Liver (tissue), 9 donors: ENCODE measurements around the gene BRD3OS. TPM values are rescaled to one million over a fixed set of nuclear protein-coding genes. Genes with fewer than 3 reads are reported as not detected.

Experiments
- DNase-seq: peaks from one replicate; pipeline ENCODE4 v3.0.0-alpha.2; 2017; ENCODE audit warnings: low spot score
- H3K27ac ChIP-seq, 2 donors: one replicate each; pipeline ENCODE4 v1.7.0; 2013; ENCODE audit warnings: inconsistent platforms in 2 of 2, low read length in 2 of 2, control low read depth in 1 of 2, low read depth in 1 of 2, mild to moderate bottlenecking in 1 of 2
- H3K27me3 ChIP-seq, 4 donors: one replicate each; pipeline versions ENCODE4 v1.6.1 to v1.7.0; 2013; ENCODE audit warnings: low read length in 3 of 4, inconsistent platforms in 1 of 4, mild to moderate bottlenecking in 1 of 4, moderate library complexity in 1 of 4; ENCODE audit not compliant: control insufficient read depth in 4 of 4, insufficient read depth in 4 of 4
- H3K36me3 ChIP-seq, 4 donors: one replicate each; pipeline versions ENCODE4 v1.6.1 to v1.7.0; 2013; ENCODE audit warnings: low read length in 3 of 4, mild to moderate bottlenecking in 3 of 4, low read depth in 1 of 4, moderate library complexity in 1 of 4; ENCODE audit not compliant: control insufficient read depth in 4 of 4, insufficient read depth in 3 of 4
- H3K4me1 ChIP-seq, 4 donors: one replicate each; pipeline versions ENCODE4 v1.6.1 to v1.7.0; 2013; ENCODE audit warnings: low read length in 3 of 4, mild to moderate bottlenecking in 3 of 4, moderate library complexity in 1 of 4; ENCODE audit not compliant: control insufficient read depth in 4 of 4, insufficient read depth in 4 of 4
- H3K4me3 ChIP-seq, 3 donors: one replicate each; pipeline versions ENCODE4 v1.6.1 to v1.7.0; 2013; ENCODE audit warnings: low read length in 3 of 3, control low read depth in 1 of 3, low read depth in 1 of 3, mild to moderate bottlenecking in 1 of 3
- H3K9ac ChIP-seq, 2 donors: one replicate each; pipeline ENCODE4 v1.7.0; 2013; ENCODE audit warnings: low read length in 2 of 2, mild to moderate bottlenecking in 2 of 2, moderate library complexity in 2 of 2, control low read depth in 1 of 2, low read depth in 1 of 2
- H3K9me3 ChIP-seq, 4 donors: one replicate each; pipeline versions ENCODE4 v1.6.1 to v1.7.0; 2013; ENCODE audit warnings: low read length in 3 of 4; ENCODE audit not compliant: control insufficient read depth in 4 of 4
- CTCF ChIP-seq: fragments of 150-350 bp; IDR thresholded peaks from 2 replicates; pipeline ENCODE4 v1.5.1; 2017; ENCODE audit warnings: improper control_type of control experiment, low read depth, low read length; ENCODE audit not compliant: missing input control
- EGR1 ChIP-seq, 2 donors: IDR thresholded peaks; 2 replicates each; pipeline ENCODE4 v1.6.1; 2016 to 2018; ENCODE audit warnings: antibody characterized with exemption in 2 of 2, low read depth in 2 of 2
- FOXA1 ChIP-seq: IDR thresholded peaks from 2 replicates; pipeline ENCODE4 v1.6.1; 2016; ENCODE audit warnings: antibody characterized with exemption
- GABPA ChIP-seq, 2 donors: IDR thresholded peaks in 1 of 2; conservative IDR thresholded peaks in 1 of 2; 2 replicates each; pipeline ENCODE4 v1.6.1; 2016; ENCODE audit warnings: antibody characterized with exemption in 2 of 2, mild to moderate bottlenecking in 1 of 2, moderate library complexity in 1 of 2
- HNF4A ChIP-seq, 2 donors: conservative IDR thresholded peaks; 2 replicates each; pipeline ENCODE4 v1.6.1; 2016; ENCODE audit warnings: antibody characterized with exemption in 2 of 2, mild to moderate bottlenecking in 2 of 2
- HNF4G ChIP-seq: IDR thresholded peaks from 2 replicates; pipeline ENCODE4 v1.6.1; 2016; ENCODE audit warnings: antibody characterized with exemption
- JUND ChIP-seq, 2 donors: IDR thresholded peaks; 2 replicates each; pipeline ENCODE4 v1.6.1; 2016; ENCODE audit warnings: antibody characterized with exemption in 2 of 2
- NR2F2 ChIP-seq: IDR thresholded peaks from 2 replicates; pipeline ENCODE4 v1.6.1; 2016; ENCODE audit warnings: antibody characterized with exemption
- RAD21 ChIP-seq, 2 donors: IDR thresholded peaks; 2 replicates each; pipeline ENCODE4 v1.6.1; 2016; ENCODE audit warnings: antibody characterized with exemption in 2 of 2, mild to moderate bottlenecking in 2 of 2
- RXRA ChIP-seq, 2 donors: IDR thresholded peaks; 2 replicates each; pipeline ENCODE4 v1.6.1; 2017 to 2018; ENCODE audit warnings: antibody characterized with exemption in 2 of 2, mild to moderate bottlenecking in 1 of 2
- SP1 ChIP-seq: IDR thresholded peaks from 2 replicates; pipeline ENCODE4 v1.6.1; 2018; ENCODE audit warnings: antibody characterized with exemption, mild to moderate bottlenecking
- TAF1 ChIP-seq: conservative IDR thresholded peaks from 2 replicates; pipeline ENCODE4 v1.6.1; 2016; ENCODE audit warnings: antibody characterized with exemption, mild to moderate bottlenecking
- WGBS: extraction: QIAGEN DNeasy Blood & Tissue Kit; methylation state at CpG from one replicate; pipeline ENCODE4 v1.1.7; 2013; 5-methylcytosine and 5-hydroxymethylcytosine counted together
- polyA plus RNA-seq, 2 donors: library from polyadenylated mRNA; stranded (reverse) in 1 of 2; unstranded in 1 of 2; fragments of 200-250 nt in 1 of 2; fragments of >200 nt in 1 of 2; fragmentation: Nextera tagmentation in 1 of 2; extraction: Ambion mirVana in 1 of 2; gene quantifications; one replicate each; pipeline versions ENCODE4 v1.2.1 to v1.2.3, GENCODE V29; 2013 to 2015
- total RNA-seq, 2 donors: library from RNA; depleted of rRNA; stranded (reverse); fragments of >200 nt; gene quantifications; one replicate each; pipeline ENCODE4 v1.2.3, GENCODE V29; 2014
- TF ChIP-seq, protein P1 (sequence below): IDR thresholded peaks from 2 replicates; pipeline ENCODE4 v1.6.1; 2016; ENCODE audit warnings: antibody characterized with exemption, mild to moderate bottlenecking
- TF ChIP-seq, protein P2 (sequence below): IDR thresholded peaks from 2 replicates; pipeline ENCODE4 v1.6.1; 2016; ENCODE audit warnings: antibody characterized with exemption
- TF ChIP-seq, protein P3 (sequence below): IDR thresholded peaks from 2 replicates; pipeline ENCODE4 v1.6.1; 2016; ENCODE audit warnings: antibody characterized with exemption
- TF ChIP-seq, protein P4 (sequence below): IDR thresholded peaks from 2 replicates; pipeline ENCODE4 v1.6.1; 2016; ENCODE audit warnings: antibody characterized with exemption
- donor health status: healthy.
- donor health status: healthy.
- donor health status: healthy.
- donor health status: healthy.
- donor health status: healthy.

The BRD3OS gene
- total and polyA plus RNA-seq, 4 donors = 2.1 to 5.1 (median 2.9) TPM

DNA sequence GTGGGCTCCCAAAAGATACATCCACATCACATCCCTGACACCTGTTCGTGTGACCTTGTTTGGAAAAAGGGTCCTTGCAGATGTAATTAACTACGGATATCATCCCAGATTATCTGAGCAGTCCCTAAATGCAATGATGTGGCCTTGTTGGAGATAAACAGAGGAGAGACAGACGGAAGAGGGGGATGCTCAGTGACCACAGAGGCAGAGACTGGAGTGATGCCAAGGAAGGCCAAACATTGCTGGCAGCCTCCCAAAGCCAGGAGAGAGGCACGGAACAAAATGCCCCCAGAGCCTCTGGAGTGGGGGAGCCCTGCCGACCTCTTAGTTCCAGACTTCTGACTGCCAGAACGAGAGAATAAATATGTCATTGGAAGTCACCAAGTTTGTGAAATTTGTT lies 18.1 kb upstream of the BRD3OS start:
- Histone ChIP-seq H3K4me3 (no peak overlapping the region), H3K9ac (no peak overlapping the region), H3K4me1 (peaks cover 0 to 11% (median 4%) of the 10 kb centered on the region in 4 donors), H3K9me3 (no peaks in the 10 kb centered on the region), H3K27me3 (no peaks in the 10 kb centered on the region), H3K27ac (no peak overlapping the region), H3K36me3 (no peaks in the 10 kb centered on the region)
- WGBS = 66% methylated on average over 6 of the region's 6 CpGs
- DNase-seq = no peak
- TF ChIP-seq JUND (IDR thresholded peaks at IDR 0.05) (no peak), NR2F2 (no peak), CTCF (no peak), FOXA1 (no peak)

- Histone ChIP-seq H3K27me3 (no peaks in the 10 kb centered on the region), H3K9ac (no peak overlapping the region), H3K36me3 (no peaks in the 10 kb centered on the region), H3K27ac (no peak overlapping the region), H3K9me3 (no peaks in the 10 kb centered on the region), H3K4me1 (peaks cover 0 to 11% (median 4%) of the 10 kb centered on the region in 4 donors), H3K4me3 (no peak overlapping the region)
- 87% methylated on average over 9 of the region's 9 CpGs for WGBS
- DNase-seq = no peak
- no peak for TF ChIP-seq SP1
- TF ChIP-seq HNF4A (conservative IDR thresholded peaks at IDR 0.05) = no peak
- no peak for TF ChIP-seq CTCF
- TF ChIP-seq, protein P1, sequence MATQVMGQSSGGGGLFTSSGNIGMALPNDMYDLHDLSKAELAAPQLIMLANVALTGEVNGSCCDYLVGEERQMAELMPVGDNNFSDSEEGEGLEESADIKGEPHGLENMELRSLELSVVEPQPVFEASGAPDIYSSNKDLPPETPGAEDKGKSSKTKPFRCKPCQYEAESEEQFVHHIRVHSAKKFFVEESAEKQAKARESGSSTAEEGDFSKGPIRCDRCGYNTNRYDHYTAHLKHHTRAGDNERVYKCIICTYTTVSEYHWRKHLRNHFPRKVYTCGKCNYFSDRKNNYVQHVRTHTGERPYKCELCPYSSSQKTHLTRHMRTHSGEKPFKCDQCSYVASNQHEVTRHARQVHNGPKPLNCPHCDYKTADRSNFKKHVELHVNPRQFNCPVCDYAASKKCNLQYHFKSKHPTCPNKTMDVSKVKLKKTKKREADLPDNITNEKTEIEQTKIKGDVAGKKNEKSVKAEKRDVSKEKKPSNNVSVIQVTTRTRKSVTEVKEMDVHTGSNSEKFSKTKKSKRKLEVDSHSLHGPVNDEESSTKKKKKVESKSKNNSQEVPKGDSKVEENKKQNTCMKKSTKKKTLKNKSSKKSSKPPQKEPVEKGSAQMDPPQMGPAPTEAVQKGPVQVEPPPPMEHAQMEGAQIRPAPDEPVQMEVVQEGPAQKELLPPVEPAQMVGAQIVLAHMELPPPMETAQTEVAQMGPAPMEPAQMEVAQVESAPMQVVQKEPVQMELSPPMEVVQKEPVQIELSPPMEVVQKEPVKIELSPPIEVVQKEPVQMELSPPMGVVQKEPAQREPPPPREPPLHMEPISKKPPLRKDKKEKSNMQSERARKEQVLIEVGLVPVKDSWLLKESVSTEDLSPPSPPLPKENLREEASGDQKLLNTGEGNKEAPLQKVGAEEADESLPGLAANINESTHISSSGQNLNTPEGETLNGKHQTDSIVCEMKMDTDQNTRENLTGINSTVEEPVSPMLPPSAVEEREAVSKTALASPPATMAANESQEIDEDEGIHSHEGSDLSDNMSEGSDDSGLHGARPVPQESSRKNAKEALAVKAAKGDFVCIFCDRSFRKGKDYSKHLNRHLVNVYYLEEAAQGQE = no peak
- no peak for TF ChIP-seq NR2F2
- no peak for TF ChIP-seq RAD21 (IDR thresholded peaks at IDR 0.05)
- TF ChIP-seq EGR1 (IDR thresholded peaks at IDR 0.05; ENCODE audit: low read depth in 2 of 2) = no peak
- TF ChIP-seq JUND (IDR thresholded peaks at IDR 0.05) = no peak
- TF ChIP-seq, protein P2, sequence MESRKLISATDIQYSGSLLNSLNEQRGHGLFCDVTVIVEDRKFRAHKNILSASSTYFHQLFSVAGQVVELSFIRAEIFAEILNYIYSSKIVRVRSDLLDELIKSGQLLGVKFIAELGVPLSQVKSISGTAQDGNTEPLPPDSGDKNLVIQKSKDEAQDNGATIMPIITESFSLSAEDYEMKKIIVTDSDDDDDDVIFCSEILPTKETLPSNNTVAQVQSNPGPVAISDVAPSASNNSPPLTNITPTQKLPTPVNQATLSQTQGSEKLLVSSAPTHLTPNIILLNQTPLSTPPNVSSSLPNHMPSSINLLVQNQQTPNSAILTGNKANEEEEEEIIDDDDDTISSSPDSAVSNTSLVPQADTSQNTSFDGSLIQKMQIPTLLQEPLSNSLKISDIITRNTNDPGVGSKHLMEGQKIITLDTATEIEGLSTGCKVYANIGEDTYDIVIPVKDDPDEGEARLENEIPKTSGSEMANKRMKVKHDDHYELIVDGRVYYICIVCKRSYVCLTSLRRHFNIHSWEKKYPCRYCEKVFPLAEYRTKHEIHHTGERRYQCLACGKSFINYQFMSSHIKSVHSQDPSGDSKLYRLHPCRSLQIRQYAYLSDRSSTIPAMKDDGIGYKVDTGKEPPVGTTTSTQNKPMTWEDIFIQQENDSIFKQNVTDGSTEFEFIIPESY = no peak
- no peak for TF ChIP-seq TAF1
- no peak for TF ChIP-seq HNF4G
- no peak for TF ChIP-seq GABPA (IDR thresholded peaks at IDR 0.05 in 1 of 2, conservative IDR thresholded peaks at IDR 0.05 in 1 of 2)
- TF ChIP-seq FOXA1 = no peak
- TF ChIP-seq RXRA (IDR thresholded peaks at IDR 0.05) = no peak
- TF ChIP-seq, protein P3, sequence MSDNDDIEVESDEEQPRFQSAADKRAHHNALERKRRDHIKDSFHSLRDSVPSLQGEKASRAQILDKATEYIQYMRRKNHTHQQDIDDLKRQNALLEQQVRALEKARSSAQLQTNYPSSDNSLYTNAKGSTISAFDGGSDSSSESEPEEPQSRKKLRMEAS = no peak
- TF ChIP-seq, protein P4, sequence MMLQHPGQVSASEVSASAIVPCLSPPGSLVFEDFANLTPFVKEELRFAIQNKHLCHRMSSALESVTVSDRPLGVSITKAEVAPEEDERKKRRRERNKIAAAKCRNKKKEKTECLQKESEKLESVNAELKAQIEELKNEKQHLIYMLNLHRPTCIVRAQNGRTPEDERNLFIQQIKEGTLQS = no peak
Observed at GRCh38 chr9:134007571-134007970, 17.7 kb upstream of the BRD3OS start.
